Right lobe of liver (tissue), 6 donors: ENCODE measurements around the gene HYDIN. TPM values are rescaled to one million over a fixed set of nuclear protein-coding genes. Genes with fewer than 3 reads are reported as not detected.
A peak's percentile ranks its signal among the peaks of the same experiment; 100 is the strongest.

Experiments
- ATAC-seq, 4 donors: fragments of 200-7000 bp; cut with Tn5 transposase; one replicate each; pipeline ENCODE4 v1.9.1; 2020; ENCODE audit warnings: mild to moderate bottlenecking in 4 of 4, moderate library complexity in 4 of 4
- DNase-seq, 3 donors: peaks; one replicate each; pipeline ENCODE4 v3.0.0-alpha.2; 2020
- H3K27ac ChIP-seq, 3 donors: fragments of 200-600 bp; one replicate each; pipeline ENCODE4 v1.8.0; 2022
- H3K27me3 ChIP-seq, 2 donors: fragments of 200-600 bp; one replicate each; pipeline ENCODE4 v1.8.0; 2022
- H3K36me3 ChIP-seq, 4 donors: fragments of 200-600 bp; sonication (generic) in 1 of 4; one replicate each; pipeline versions ENCODE4 v1.5.1 to v1.8.0; 2017 to 2022; ENCODE audit warnings: control low read depth in 1 of 4
- H3K4me1 ChIP-seq, 4 donors: fragments of 200-600 bp; sonication (generic) in 1 of 4; one replicate each; pipeline versions ENCODE4 v1.5.1 to v1.8.0; 2017 to 2022; ENCODE audit warnings: control low read depth in 1 of 4
- H3K4me3 ChIP-seq, 3 donors: fragments of 200-600 bp; one replicate each; pipeline ENCODE4 v1.8.0; 2022
- H3K9me3 ChIP-seq, 4 donors: fragments of 200-600 bp; sonication (generic) in 1 of 4; one replicate each; pipeline versions ENCODE4 v1.5.1 to v1.8.0; 2017 to 2022; ENCODE audit warnings: control low read depth in 1 of 4
- POLR2A ChIP-seq: fragments of 450-650 bp; IDR thresholded peaks from one replicate; pipeline ENCODE4 v1.6.1; 2017; ENCODE audit warnings: antibody characterized with exemption, mild to moderate bottlenecking
- WGBS: methylation state at CpG from one replicate; pipeline ENCODE4 v1.1.6; 2018; ENCODE audit warnings: low coverage, low lambda C conversion rate; ENCODE audit not compliant: insufficient coverage; ENCODE audit errors: missing lambda C conversion rate; 5-methylcytosine and 5-hydroxymethylcytosine counted together
- intact Hi-C, 2 donors: fragments of 100-400 bp; cut with DNase I; formaldehyde crosslinking; loops; one replicate each; pipeline versions ENCODE4 v1.11.2 to v1.14.1; 2022
- total RNA-seq, 6 experiments: library from RNA; depleted of rRNA in 2 of 6; stranded (reverse); fragments of >200 nt in 2 of 6; fragmentation: NEBNext Ultra II Directional in 3 of 6; extraction: Animal tissue kit (Norgen Biotek cat#: 25700) in 3 of 6; gene quantifications; one replicate each; pipeline versions ENCODE4 v1.1.0 to v1.2.4, GENCODE V29; 2016 to 2023
- TF ChIP-seq, protein P1 (sequence below), 4 donors: fragments of 200-600 bp in 3 of 4; fragments of 450-650 bp in 1 of 4; IDR thresholded peaks; one replicate each; pipeline versions ENCODE4 v1.5.1 to v1.8.0; 2016 to 2022; ENCODE audit warnings: antibody characterized with exemption in 4 of 4, mild to moderate bottlenecking in 2 of 4
- donor health status: DM: no; HTN: yes; CAD: no.
- donor health status: DM: no; HTN: no; CAD: no.
- donor health status: DM: no; HTN: no; CAD: no.
- donor health status: DM: no; HTN: yes; CAD: no.
- donor health status: DM: no; HTN: yes; CAD: no.

Gene HYDIN
- total RNA-seq, 6 experiments from 2014 or later, result 0.20 to 1.4 (median 0.27) TPM; not detected in 1

DNA sequence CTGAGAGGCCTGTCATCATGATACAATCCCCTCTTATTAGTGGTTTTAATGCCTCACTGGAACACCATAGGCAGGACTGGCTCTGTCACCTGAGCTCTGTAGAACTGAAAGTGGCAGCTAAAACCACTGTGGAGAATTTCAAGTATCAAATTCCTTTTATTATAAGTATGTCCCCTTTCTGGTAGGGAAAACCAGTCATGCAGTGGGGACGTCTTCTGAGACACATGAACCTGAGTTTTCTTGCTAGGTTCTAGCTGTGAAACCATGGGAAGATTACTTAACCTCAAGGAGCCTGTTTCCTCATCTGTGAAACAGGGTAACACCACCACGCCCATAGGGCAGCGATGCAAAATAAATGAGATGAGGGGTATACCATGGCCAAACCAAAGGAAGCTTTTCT, 434.2 kb downstream of the HYDIN start:
- TF ChIP-seq, protein P1, sequence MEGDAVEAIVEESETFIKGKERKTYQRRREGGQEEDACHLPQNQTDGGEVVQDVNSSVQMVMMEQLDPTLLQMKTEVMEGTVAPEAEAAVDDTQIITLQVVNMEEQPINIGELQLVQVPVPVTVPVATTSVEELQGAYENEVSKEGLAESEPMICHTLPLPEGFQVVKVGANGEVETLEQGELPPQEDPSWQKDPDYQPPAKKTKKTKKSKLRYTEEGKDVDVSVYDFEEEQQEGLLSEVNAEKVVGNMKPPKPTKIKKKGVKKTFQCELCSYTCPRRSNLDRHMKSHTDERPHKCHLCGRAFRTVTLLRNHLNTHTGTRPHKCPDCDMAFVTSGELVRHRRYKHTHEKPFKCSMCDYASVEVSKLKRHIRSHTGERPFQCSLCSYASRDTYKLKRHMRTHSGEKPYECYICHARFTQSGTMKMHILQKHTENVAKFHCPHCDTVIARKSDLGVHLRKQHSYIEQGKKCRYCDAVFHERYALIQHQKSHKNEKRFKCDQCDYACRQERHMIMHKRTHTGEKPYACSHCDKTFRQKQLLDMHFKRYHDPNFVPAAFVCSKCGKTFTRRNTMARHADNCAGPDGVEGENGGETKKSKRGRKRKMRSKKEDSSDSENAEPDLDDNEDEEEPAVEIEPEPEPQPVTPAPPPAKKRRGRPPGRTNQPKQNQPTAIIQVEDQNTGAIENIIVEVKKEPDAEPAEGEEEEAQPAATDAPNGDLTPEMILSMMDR (IDR thresholded peaks at IDR 0.05), result no peak
- no peak for TF ChIP-seq POLR2A

DNA sequence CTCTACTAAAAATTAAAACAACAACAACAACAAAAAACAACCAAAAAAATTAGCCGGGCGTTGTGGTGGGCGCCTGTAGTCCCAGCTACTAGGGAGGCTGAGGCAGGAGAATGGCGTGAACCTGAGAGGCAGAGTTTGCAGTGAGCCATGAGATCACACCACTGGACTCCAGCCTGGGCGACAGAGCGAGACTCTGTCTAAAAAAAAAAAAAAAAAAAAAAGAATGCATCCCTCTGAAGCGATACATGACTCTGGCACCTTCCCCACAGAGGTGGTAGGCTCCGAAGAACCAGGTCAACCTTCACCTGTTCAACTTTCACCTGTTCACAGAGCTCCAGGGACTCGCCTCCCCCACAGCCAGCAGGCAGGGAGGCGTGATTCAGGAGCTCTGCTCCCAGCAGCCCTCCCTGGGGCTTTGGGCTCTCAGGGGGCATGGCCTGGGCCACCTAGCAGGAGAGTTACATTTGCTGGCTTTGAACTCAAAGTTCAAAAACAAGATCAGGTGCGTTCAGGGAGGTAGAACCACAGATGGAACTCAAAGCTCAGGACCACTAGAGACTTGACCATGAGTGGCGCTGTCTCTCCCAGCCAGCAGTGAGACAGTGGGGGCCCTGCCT, 435.1 kb downstream of the HYDIN start:
- intact Hi-C loops, result no loop called here
- peaks cover 0 to 14% (median 8%) of the 10 kb centered on the region in 4 donors for H3K4me1 ChIP-seq
- no peaks in the 10 kb centered on the region for H3K36me3 ChIP-seq
- H3K27me3 ChIP-seq, result no peaks in the 10 kb centered on the region
- H3K27ac ChIP-seq, result no peak overlapping the region
- H3K9me3 ChIP-seq, result no peaks in the 10 kb centered on the region
- H3K4me3 ChIP-seq, result no peak overlapping the region
- WGBS, result 83% methylated on average over 9 of the region's 12 CpGs
- no peak for ATAC-seq
- no peak for TF ChIP-seq POLR2A
- TF ChIP-seq, protein P1 (IDR thresholded peaks at IDR 0.05), result no peak
- DNase-seq, result no peak

More for the DNA sequence above, 434.2 kb downstream of the HYDIN start:
- intact Hi-C loops, result no loop called here
- H3K9me3 ChIP-seq, result no peaks in the 10 kb centered on the region
- no peak overlapping the region for H3K4me3 ChIP-seq
- DNase-seq, result no peak
- H3K27me3 ChIP-seq, result no peaks in the 10 kb centered on the region
- no peak overlapping the region for H3K27ac ChIP-seq
- H3K36me3 ChIP-seq, result no peaks in the 10 kb centered on the region
- no peak for ATAC-seq
- 89% methylated on average over 3 of the region's 3 CpGs for WGBS
- peaks cover 0 to 15% (median 9%) of the 10 kb centered on the region in 4 donors for H3K4me1 ChIP-seq

DNA sequence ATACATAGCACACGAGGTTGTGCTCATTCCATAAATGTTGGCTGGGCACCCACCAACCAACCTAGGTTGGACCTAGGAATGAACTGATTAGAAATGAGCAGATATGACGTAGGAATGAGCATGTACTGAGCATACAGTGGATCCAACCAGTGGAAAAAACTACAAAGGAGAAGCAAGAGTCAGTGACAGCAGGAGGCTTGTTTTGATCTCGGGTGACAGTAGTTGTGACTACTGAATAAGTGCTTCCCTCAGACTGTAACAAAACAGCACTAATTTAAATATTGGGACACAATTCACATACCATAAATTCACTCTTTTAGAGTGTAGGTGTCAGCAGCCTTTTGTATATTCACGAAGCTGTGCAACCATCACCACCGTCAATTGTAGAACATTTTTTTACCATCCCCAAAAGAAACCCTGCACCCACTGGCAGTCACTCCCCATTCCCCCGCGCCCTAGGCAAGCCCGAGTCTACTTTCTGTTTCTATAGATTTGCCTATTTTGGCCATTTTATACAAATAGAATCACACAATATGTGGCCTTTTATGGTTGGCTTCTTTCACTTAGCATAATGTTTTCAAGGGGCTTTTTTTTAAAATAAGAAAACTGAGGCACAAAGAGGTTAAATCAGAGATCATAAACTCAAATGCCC, 436.5 kb downstream of the HYDIN start:
- no peaks in the 10 kb centered on the region for H3K9me3 ChIP-seq
- DNase-seq (no peak), ATAC-seq (no peak)
- no peak overlapping the region for H3K4me3 ChIP-seq
- H3K27ac ChIP-seq, result no peak overlapping the region
- H3K27me3 ChIP-seq, result no peaks in the 10 kb centered on the region
- no peak for TF ChIP-seq POLR2A
- TF ChIP-seq, protein P1 (IDR thresholded peaks at IDR 0.05), result no peak
- peaks cover 0 to under 1% (median 0%) of the 10 kb centered on the region in 4 donors for H3K4me1 ChIP-seq
- 89% methylated on average over 8 of the region's 8 CpGs for WGBS
- no peaks in the 10 kb centered on the region for H3K36me3 ChIP-seq
- intact Hi-C loops, result no loop called here

DNA sequence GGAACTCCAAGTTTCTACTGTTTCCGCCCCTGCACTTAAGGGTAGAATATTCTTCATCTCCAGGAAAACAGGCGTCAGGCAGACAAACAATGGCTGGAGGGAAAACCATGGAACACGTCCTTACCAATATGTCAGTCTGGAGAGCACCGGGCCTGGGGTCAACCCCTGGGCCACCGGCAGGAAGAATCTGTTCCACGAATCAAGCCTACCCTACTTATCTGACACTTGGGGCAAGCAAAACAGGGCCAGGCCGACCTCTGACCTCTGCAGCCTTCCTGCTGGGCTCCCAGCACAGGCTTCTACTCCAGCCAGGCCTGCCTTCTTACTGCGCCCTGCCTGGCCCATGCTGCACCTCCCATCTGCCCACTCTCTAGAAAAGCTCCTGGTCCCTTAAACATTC, 439.7 kb downstream of the HYDIN start:
- H3K36me3 ChIP-seq, result no peaks in the 10 kb centered on the region
- ATAC-seq (peak; percentile 64 to 77 (median 72)), DNase-seq (peak in 1 of 3 donors; percentile 53)
- no peaks in the 10 kb centered on the region for H3K27me3 ChIP-seq
- no peaks in the 10 kb centered on the region for H3K9me3 ChIP-seq
- no peak for TF ChIP-seq POLR2A
- TF ChIP-seq, protein P1 (IDR thresholded peaks at IDR 0.05), result no peak
- H3K27ac ChIP-seq, result no peak overlapping the region
- intact Hi-C loops, result no loop called here
- H3K4me1 ChIP-seq, result no peaks in the 10 kb centered on the region
- 50% methylated on average over 2 of the region's 8 CpGs for WGBS
- no peak overlapping the region for H3K4me3 ChIP-seq
